Hindlimb muscle (tissue), 1 donor: ENCODE data around the gene EMC10. TPM values are rescaled to one million over a fixed set of nuclear protein-coding genes. Genes with fewer than 3 reads are reported as not detected.

Source experiments
- DNase-seq: peaks from one replicate; pipeline ENCODE4 v3.0.0-alpha.2; 2013
- polyA plus RNA-seq: library from polyadenylated mRNA; unstranded; fragments of 120-200 nt; gene quantifications from one replicate; pipeline ENCODE4 v1.2.1, GENCODE V29; 2013; ENCODE audit not compliant: insufficient read length

The EMC10 gene
- polyA plus RNA-seq, 1 donor, result 95.9 TPM

DNA sequence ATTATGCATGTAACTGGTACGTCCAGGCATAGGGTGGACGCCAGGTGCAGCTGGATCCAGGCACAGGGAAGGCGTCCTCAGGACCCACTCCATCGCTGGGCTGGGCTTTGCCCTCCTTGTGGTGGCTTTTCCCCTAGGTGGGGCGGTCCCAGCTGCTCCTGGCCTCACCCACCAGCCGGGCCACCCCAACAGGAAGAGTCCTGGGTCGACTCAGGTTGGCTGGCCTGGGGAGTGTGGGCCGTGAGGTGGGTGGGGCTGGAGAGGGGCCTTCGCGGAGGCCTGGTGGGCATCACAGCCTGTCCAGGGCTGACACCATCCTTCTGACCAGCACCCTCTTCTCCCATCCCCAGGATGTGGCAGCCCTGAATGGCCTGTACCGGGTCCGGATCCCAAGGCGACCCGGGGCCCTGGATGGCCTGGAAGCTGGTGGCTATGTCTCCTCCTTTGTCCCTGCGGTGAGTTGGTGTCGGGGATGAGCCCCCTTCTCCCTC, 3.5 kb downstream of the EMC10 start:
- DNase-seq, result no peak

- no peak for DNase-seq
Measured at GRCh38 chr19:50480281-50481111, 4.2 kb downstream of the EMC10 start.

DNA sequence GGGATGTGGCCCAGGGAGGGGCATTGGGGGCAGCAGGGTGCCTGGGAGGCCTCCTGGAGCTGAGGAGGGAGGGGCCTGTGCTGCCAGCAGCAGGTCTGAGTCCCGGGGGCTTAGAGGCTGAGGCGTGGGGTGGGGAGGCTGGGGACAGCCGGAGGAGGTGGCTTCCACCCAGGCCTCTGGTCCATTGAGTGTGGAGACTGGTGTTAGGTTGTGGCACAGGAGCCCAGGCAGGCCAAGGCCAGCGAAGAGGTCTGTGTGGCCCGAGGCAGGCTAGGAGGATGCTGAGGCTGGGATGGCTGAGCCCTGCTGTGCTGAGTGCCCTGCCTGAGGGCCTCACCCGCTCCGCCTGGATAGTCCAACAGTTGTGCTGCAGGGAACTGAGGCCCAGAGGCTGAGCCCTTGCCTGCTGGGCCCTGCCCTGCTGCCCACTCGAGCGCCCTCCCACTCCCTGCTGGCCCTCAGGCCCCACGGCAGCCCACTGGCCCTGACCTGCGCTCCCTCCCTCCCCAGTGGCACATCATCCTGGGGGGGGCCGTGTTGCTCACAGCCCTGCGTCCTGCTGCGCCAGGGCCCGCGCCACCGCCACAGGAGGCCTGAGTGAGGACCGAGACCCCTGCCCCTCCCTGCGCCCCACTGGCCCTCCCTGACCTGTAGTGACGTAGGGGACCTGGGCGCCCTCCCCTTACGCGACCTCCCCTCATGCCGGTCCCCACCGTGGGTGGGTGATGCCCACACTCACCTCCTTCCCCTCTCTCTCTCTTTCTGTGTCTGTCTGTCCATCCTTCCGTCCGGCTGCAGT, 5.2 kb downstream of the EMC10 start:
- no peak for DNase-seq

DNA sequence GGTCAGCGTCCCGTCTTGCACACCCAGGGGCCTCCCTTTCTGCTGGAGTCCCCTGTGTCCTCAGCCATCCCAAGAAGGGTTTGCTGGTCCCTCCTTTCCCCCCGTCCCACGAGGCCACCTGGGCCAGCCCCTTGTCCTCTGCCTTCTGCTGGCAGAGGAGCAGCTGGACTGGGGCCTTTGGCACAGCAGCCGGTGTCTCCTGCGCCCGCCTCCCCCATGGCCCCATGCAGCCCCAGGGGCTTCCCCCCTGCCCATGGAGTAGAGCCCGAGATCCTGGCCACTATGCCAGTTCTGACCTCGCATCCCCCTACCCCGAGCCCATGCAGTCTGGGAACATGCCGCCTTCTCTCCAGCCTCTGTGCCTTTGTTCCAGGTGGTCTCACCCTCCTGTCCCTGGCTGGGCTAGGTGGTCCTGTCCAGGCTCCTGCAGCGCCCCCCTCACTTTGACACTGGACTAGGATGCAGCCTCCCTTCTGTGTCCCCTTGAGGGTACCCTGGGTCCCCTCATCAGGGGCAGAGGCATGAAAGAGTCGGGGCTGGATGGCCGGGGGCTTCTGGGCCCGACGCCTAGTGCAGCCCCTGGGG, 6.1 kb downstream of the EMC10 start:
- DNase-seq, result no peak

GRCh38 chr19:50482916-50483315, 6.6 kb downstream of the EMC10 start:
- DNase-seq, result no peak

- no peak for DNase-seq
Measured at GRCh38 chr19:50485284-50485955, 9.1 kb downstream of the EMC10 start.

- no peak for DNase-seq
Measured at GRCh38 chr19:50486823-50487515, 10.7 kb downstream of the EMC10 start.

- DNase-seq, result no peak
Measured at GRCh38 chr19:50488389-50489194, 12.3 kb downstream of the EMC10 start.

DNA sequence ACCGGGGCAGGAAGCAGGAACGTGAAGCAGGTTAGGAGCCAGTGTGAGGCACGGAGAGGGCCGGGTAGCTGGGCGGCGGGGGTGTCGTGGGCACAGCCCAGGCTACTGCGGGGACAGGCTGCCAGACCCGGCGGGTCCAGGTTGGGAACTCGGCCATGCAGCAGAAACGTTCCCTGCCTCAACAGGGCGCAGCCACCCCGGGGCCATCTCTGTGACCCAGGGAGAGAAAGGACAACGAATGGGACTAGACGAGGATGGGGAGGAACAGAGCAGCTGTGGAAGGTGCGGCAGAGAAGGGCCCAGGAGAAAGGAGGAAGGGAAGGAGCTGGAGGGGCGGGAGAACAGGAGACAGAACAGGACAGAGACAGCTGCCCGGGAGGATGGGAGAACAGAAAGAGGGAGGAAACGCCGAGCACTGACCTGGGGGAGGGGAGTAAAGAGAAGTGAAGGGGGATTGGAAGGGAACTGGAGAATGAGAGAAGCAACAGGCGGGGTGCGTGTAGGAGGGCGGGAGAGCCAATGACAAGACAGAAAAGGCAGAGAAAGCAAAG, 13.2 kb downstream of the EMC10 start:
- no peak for DNase-seq

GRCh38 chr19:50490411-50490811, 14.1 kb downstream of the EMC10 start:
- no peak for DNase-seq

DNA sequence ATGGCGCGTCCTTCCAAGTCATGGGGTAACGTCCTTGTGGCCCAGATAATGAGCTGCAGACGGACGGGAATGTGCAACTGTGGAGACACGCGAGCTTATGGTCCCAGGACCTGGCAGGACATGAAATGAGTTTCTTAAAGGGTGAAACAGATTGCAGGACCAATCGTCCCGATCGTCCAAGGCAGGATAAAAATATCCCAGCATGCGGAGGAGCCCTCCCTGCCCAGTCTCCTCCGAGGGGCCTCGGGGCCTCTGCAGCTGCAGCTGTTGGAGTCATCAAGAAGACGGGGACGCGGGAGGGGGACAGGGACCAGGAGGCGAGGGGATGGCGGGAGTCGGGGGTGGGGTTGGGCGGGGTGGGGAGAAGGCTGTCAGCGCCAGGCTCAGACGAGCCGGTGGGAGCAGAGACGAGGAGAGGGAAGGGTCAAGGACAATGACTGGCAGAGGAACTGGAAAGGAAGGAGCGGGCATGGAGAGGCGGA, 14.7 kb downstream of the EMC10 start:
- DNase-seq, result peak; percentile 64

DNA sequence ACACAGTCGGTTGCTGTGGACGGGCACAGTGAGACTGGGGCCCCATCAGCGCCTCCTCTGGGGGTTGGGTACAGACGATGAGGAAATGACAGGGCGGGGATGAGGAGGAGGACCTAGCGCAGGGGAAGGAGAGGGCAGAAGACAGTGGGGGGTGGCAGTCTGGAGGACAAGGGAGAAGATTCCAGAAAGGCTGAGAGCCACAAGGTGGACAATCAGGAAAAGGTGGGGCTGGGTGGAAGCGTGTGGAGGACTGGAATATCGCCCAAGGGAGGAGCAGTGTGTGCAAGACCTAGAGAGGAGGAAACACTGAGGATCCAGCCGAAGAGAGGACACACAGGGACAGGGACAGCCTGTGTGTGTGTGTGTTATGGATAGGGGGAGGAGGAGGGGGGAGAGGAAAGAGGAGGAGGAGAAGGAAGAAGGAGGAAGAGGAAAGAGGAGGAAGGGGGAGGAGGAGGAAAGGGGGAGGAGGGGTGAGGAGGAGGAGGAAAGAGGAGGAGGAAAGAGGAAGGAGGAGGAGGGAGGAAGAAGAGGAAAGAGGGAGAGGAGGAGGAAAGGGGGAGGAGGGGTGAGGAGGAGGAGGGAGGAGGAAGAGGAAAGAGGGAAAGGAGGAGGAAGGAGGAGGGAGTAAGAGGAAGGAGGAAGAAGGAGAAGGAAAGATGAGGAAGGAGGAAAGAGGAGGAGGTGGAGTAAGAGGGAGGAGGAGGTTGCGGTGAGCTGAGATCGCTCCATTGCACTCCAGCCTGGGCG, 16.2 kb downstream of the EMC10 start:
- DNase-seq, result no peak

DNA sequence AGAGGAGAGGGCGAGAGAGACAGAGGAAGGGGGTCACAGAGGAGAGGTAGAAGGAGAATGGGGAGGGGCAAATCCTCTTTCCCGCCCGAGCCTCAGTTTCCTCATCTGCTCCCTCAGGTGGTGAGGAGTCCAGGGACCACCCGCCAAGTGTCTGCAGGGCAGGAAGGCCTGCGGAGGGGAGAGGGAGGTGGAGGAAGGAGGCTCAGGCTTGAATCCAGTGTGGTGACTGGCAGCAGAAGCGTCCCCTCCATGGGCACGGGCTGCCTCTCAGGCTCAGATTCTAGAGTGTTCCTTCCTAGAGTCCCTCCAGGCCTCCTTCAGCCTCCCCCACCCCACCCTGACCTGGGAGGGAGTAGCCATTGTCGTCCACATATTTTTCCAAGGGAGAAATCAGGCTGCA, 16.9 kb downstream of the EMC10 start:
- no peak for DNase-seq

DNA sequence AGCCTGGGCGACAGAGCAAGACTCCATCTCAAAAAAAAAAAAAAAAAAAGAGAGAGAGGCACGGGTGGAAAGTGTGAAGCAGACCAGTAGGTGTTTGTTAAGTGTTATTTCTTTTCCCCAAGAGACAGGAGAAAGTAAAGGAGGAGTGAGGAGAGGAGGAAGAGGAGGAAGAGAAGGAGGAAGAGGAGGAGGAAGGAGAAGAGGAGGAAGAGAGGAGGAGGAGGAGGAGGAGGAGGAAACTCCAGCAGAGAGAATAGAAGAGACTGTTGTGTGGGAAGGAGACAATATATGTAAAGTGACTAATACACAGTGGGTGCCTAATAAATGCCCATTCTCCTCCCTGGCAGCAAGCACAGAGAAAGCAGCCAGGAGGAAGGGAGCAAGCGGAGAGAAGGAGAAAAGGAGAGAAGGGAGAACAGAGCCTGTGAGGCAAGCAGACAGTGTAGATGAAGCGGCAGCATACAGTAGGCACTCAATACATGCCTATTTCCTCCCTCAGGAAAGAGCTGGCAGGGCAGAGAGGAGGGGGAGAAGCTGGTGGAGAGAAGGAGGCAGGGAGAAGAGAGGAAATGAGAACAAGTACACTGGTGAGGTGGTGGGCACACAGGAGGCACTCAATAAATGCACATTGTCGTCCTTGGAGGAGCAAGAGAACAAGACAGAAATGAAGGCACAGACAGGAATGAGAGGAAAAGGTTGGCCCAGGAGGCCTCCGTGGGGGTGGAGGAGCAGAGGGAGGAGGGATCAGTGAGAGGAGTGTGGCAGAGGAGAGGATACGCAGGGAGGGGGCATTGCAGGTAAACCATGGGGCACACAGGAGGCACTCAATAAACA, 18.1 kb downstream of the EMC10 start:
- no peak for DNase-seq

GRCh38 chr19:50495020-50495531, 18.8 kb downstream of the EMC10 start:
- no peak for DNase-seq

- DNase-seq, result no peak
Measured at GRCh38 chr19:50496189-50497021, 20.1 kb downstream of the EMC10 start.

- DNase-seq, result no peak
Measured at GRCh38 chr19:50497022-50497405, 20.7 kb downstream of the EMC10 start.
